ENCODE measurements around the gene USO1.

- TF ChIP-seq CTCF (IDR thresholded peaks at IDR 0.05) (no peak), POLR2A (IDR thresholded peaks at IDR 0.05) (no peak), EP300 (IDR thresholded peaks at IDR 0.05) (no peak)
Observed at GRCh38 chr4:75737398-75737797, 13.0 kb downstream of the USO1 start.

Measured in gastroesophageal sphincter (tissue), 3 donors.